Dedifferentiated amniotic fluid mesenchymal stem cell (primary cell): Measurements from ENCODE around the gene DMBT1.
"Not testable (repeated sequence)": the region's sequence is repeated elsewhere in the genome, so short reads cannot be mapped to it uniquely, and the experiment has no call there.

ENCODE experiments used
- DNase-seq: peaks from one replicate; pipeline ENCODE4 v3.0.0-alpha.2; 2016; ENCODE audit errors: extremely low spot score

DMBT1 gene

DNA sequence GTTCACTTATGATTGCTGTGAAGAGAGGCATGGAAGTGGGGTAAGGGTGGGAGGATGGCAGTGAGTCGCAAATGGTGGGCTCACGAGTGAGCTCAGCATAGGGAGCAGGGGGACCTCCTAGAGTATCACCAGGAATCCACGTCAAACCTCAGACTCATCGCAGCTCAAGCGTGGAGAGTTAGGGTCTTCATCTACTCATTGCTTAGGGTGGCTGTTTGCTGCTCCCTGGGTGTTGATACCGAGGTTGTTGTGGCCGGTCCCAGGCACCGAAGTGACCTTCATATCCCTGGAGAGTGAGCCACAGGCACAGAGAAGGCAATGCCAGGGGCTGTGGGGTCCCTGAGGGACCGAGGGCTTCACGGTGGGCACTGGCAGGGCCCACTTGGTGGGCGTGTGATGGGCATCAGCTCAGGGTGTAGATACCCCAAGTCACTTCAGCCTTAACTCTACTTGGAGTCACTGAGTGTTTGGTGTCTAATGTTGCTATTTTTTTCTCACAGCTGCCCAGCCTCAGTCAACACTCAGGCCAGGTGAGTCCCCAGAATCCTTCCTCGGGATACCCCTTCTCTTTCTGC lies 16.8 kb downstream of the DMBT1 start:
- DNase-seq: no peak

GRCh38 chr10:122586070-122586469 lies 25.5 kb downstream of the DMBT1 start:
- DNase-seq: not testable (repeated sequence)

GRCh38 chr10:122587098-122587760 lies 26.7 kb downstream of the DMBT1 start:
- DNase-seq: no peak

DNA sequence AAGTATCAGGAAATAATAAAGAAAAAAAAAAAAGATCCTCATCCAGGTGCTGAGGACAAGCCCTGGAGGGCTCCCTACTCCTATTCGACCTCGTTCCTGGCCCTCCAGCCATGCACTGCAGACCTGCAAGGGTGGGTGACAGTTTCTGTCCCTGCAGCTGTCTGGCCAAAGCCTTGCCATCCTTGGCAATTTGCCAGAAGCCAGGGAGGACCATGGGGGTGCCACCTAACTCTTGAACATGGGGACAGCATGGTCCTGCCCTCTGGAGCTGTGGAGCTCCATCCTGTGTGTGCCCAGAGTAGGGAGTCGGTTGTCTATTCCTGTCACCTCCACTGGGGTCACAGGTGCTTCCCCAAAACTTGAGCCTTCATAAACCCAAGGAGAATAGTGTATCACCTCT lies 27.8 kb downstream of the DMBT1 start:
- DNase-seq: no peak

- no peak for DNase-seq
These were observed 29.6 kb downstream of the DMBT1 start for GRCh38 chr10:122590153-122590552.

DNA sequence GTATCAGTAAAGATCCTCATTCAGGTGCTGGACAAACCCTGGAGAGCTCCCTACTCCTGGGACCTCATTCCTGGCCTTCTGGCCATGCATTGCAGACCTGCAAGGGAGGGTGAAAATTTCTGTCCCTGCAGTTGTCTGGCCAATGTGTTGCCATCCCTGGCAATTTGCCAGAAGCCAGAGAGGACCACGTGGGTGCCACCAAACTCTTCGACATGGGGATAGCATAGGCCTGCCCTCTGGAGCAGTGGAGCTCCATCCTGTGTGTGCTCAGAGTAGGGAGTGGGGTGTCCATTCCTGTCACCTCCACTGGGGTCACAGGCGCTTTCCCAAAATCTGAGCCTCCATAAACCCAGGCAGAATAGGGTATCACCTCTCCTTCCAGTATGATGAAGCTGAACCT lies 31.2 kb downstream of the DMBT1 start:
- no peak for DNase-seq

DNA sequence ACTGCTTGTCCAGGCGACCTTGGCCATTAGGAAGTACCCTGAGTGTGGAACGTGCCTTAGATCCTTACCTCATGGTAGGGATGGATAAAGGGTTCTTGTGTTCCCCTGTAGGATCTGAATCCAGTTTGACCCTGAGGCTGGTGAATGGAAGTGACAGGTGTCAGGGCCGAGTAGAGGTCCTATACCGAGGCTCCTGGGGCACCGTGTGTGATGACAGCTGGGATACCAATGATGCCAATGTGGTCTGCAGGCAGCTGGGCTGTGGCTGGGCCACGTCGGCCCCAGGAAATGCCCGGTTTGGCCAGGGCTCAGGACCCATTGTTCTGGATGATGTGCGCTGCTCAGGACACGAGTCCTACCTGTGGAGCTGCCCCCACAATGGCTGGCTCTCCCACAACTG lies 31.6 kb downstream of the DMBT1 start:
- DNase-seq: no peak

DNA sequence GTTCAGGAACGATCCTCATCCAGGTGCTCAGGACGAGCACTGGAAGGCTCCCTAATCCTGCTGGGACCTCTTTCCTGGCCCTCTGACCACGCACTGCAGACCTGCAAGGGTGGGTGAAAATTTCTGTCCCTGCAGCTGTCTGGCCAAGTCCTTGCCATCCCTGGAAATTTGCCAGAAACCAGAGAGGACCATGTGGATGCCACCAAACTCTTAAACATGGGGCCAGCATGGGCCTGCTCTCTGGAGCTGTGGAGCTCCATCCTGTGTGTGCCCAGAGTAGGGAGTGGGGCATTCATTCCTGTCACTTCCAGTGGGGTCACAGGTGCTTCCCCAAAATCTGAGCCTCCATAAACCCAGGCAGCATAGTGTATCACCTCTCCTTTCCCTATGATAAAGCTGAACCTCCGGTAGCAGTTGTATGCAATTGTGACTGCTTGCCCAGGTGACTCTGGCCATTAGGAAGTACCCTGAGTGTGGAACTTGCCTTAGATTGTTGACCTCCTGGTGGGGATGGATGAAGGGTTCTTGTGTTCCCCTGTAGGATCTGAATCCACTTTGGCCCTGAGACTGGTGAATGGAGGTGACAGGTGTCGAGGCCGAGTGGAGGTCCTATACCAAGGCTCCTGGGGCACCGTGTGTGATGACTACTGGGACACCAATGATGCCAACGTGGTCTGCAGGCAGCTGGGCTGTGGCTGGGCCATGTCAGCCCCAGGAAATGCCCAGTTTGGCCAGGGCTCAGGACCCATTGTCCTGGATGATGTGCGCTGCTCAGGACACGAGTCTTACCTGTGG lies 57.1 kb downstream of the DMBT1 start:
- no peak for DNase-seq

DNA sequence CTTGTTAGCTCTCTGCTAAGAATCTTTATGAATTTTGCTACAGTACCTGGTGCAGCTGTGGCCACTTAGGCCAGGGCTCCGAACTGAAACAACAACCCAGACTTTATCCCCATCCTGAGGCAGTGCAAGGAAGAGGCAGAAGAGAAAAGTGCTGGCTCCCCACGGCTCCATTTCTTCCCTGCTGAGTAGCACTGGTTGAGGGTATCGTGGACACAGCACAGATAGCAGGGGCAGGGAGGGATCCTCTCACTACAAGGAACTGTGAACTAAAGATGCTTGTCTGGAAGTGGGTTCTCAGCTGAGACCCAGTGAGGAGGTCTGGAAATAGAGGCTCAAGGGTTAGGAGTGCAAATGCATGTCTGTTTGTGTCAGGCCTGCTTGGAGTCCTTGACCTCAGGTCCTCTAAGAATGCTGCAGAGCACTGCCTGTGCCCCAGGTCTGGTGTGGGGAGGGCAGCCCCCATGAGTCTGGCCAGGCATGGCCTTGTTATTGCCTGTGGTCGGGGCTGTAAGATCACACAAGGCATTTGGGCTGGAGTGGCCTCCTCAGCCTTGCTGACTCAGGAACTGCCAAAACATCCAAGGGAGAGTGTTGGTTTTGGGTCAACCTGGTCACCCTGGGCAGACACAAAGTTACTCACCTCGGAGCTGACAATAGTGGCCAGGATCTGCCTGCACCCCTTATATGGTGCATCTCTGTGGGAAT lies 58.1 kb downstream of the DMBT1 start:
- DNase-seq: no peak

GRCh38 chr10:122620961-122621360 lies 60.4 kb downstream of the DMBT1 start:
- not testable (repeated sequence) for DNase-seq

- DNase-seq: no peak
These were observed 64.0 kb downstream of the DMBT1 start for GRCh38 chr10:122624546-122624945.

- DNase-seq: no peak
These were observed 70.0 kb downstream of the DMBT1 start for GRCh38 chr10:122630526-122630925.

- DNase-seq: no peak
These were observed 71.5 kb downstream of the DMBT1 start for GRCh38 chr10:122632031-122632430.

GRCh38 chr10:122632576-122632975 lies 72.0 kb downstream of the DMBT1 start:
- no peak for DNase-seq

- DNase-seq: no peak
These were observed 76.4 kb downstream of the DMBT1 start for GRCh38 chr10:122636953-122637352.

DNA sequence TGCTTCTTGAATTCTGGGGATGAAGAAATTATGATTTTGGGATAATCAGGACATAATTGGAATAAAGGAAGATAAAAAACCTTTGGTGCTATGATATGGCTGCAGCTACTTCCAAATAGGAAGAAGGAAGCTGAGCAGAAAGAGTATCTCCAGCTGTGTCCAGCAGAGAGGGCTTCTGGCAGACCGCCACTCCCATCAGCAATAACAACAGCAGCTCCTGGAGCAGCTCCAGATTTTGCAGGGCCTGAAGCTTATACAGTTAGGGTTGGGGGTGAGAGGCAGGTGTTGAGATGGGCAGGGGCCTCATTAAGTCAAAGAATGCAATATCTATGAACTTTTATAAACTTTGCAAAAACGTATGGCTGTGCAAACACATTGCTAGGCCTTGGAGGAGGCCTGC lies 76.8 kb downstream of the DMBT1 start:
- no peak for DNase-seq

- DNase-seq: no peak
These were observed 77.6 kb downstream of the DMBT1 start for GRCh38 chr10:122638106-122638505.

DNA sequence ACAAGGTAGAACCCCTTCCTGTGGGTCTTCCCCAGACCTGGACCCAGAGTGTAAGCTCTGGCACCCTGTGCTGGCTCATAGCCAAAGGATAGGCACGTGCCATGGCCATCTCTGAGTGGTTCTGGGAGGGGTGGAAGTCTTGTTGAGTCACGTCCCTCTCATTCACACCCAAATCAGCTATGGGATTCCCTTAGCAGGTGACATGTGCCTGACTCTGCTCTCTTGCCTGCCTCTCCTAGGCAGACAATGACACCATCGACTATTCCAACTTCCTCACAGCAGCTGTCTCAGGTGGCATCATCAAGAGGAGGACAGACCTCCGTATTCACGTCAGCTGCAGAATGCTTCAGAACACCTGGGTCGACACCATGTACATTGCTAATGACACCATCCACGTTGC lies 79.2 kb downstream of the DMBT1 start:
- no peak for DNase-seq

DNA sequence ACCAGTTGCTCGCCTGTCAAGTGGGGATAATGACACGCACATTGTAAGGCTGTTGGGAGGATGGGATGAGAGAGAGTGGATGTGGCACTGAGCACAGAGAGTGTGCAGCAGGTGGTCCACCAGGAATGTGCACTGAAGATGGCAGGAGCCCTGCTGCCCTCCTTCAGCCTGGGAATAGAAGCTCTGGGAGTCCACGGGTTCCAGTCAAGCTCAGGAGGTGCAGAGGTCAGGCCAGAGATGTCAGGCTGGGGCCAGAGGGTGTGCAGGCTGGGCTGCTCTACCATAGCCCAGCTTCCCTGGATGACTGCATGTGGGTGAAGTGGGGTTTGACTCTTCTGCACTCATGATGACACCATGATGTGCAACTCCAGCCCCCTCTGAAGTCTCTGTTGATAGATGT lies 80.4 kb downstream of the DMBT1 start:
- DNase-seq: no peak

- DNase-seq: no peak
These were observed 82.4 kb downstream of the DMBT1 start for GRCh38 chr10:122642726-122643605.

DNA sequence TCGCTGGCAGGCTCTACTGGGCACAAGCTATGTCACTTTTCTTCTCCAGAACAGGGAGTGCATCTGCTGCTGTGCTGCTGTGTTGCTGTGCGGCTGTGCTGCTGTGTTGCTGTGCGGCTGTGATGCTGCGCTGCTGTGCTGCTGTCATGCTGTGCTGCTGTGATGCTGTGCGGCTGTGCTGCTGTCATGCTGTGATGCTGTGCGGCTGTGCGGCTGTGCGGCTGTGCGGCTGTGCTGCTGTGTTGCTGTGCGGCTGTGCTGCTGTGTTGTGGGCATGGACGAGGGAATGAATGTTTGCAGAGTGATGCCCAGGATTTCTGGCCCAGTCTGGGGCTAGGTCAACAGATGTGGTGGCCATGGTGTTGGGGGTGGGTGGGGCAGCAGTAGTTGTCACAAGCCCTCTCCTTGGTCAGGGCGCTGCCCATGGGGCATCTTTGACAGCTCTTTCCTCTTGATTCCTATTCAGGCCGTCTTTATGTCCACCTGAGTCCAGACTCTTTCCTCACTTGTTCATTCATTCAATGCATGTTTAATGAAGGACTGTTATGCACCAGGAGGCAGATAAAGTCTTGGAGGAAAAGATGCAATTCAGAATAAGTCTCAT lies 83.5 kb downstream of the DMBT1 start:
- no peak for DNase-seq
